HepG2 (cell line): Measurements from ENCODE around the gene SPNS3. TPM values are rescaled to one million over a fixed set of nuclear protein-coding genes. Genes with fewer than 3 reads are reported as not detected.

Experiments used
- ATAC-seq: fragments of 200-7000 bp; cut with Tn5 transposase; 3 replicates; pipeline ENCODE4 v1.9.1; 2020; ENCODE audit warnings: mild to moderate bottlenecking, moderate library complexity
- BruUV-seq: library from RNA; stranded (reverse); fragments of 400-500 nt; replicated peaks from 2 replicates; lab custom pipeline; 2021; lab: Mats Ljungman, UMichigan
- CTCF ChIA-PET: fragments of 300-600 bp; formaldehyde crosslinking; extraction: SDS; loops from one replicate; lab custom pipeline; 2021; ENCODE audit warnings: low total read pairs, inconsistent platforms, low intra/inter-chr PET ratio; lab: Yijun Ruan, JAX
- POLR2A ChIA-PET: fragments of 350-600 bp; sonication (Branson Sonifier 250); formaldehyde crosslinking; loops from one replicate; lab custom pipeline; 2020; ENCODE audit warnings: antibody characterized with exemption, inconsistent platforms; lab: Yijun Ruan, JAX
- DNase-seq: peaks from one replicate; pipeline ENCODE4 v3.0.0-alpha.2; 2015; ENCODE audit warnings: low spot score
- FAIRE-seq: peaks from 3 replicates; lab custom pipeline; 2011; peaks lifted over from hg19 to GRCh38; lab: Jason Lieb, UNC
- H2AFZ ChIP-seq: one replicate; pipeline ENCODE4 v1.6.1; 2011; ENCODE audit warnings: low read length, inconsistent platforms
- H3K27ac ChIP-seq: fragments of 300-600 bp; 3 replicates; pipeline ENCODE4 v1.8.0; 2011; ENCODE audit warnings: mixed run types, mild to moderate bottlenecking, mixed read lengths, low read length, inconsistent platforms; ENCODE audit not compliant: insufficient read depth; ENCODE audit errors: extremely low read length
- H3K27me3 ChIP-seq, 2 experiments: fragments of 200-600 bp in 1 of 2; 2 replicates in 1 of 2; 3 replicates in 1 of 2; pipeline versions ENCODE4 v1.6.0 to v1.8.0; 2011; ENCODE audit warnings: low read length in 2 of 2, mild to moderate bottlenecking in 2 of 2, moderate library complexity in 2 of 2, inconsistent platforms in 1 of 2; ENCODE audit not compliant: insufficient read depth in 2 of 2, control insufficient read depth in 1 of 2
- H3K36me3 ChIP-seq, 2 experiments: fragments of 200-600 bp in 1 of 2; replicated peaks in 1 of 2; 2 replicates in 1 of 2; 3 replicates in 1 of 2; pipeline versions ENCODE4 v1.5.1 to v1.8.0; 2011; ENCODE audit warnings: low read length in 2 of 2, inconsistent platforms in 1 of 2; ENCODE audit not compliant: insufficient read depth in 2 of 2, control insufficient read depth in 1 of 2
- H3K4me1 ChIP-seq: 2 replicates; pipeline ENCODE4 v1.5.1; 2012; ENCODE audit warnings: low read length, inconsistent platforms; ENCODE audit not compliant: insufficient read depth
- H3K4me2 ChIP-seq: 2 replicates; pipeline ENCODE4 v1.6.0; 2011; ENCODE audit warnings: low read depth, low read length, inconsistent platforms
- H3K4me3 ChIP-seq, 3 experiments: fragments of 200-600 bp in 1 of 3; sonication (generic), shearing (Covaris generic) in 1 of 3; replicated peaks in 1 of 3; 2 replicates each; pipeline ENCODE4 v1.5.1; 2011 to 2016; ENCODE audit warnings: low read length in 3 of 3, inconsistent platforms in 2 of 3, low read depth in 2 of 3, mild to moderate bottlenecking in 2 of 3, control low read depth in 1 of 3, mixed read lengths in 1 of 3; ENCODE audit not compliant: insufficient read depth in 1 of 3
- H3K79me2 ChIP-seq: one replicate; pipeline ENCODE4 v1.6.1; 2011; ENCODE audit warnings: low read length, inconsistent platforms; ENCODE audit not compliant: insufficient read depth
- H3K9ac ChIP-seq: 2 replicates; pipeline ENCODE4 v1.6.0; 2011; ENCODE audit warnings: mild to moderate bottlenecking, low read depth, low read length, inconsistent platforms; ENCODE audit not compliant: insufficient read depth
- H3K9me3 ChIP-seq: 2 replicates; pipeline ENCODE4 v1.5.1; 2012; ENCODE audit warnings: mild to moderate bottlenecking, low read length
- H4K20me1 ChIP-seq: 2 replicates; pipeline ENCODE4 v1.6.0; 2011; ENCODE audit warnings: inconsistent platforms, mild to moderate bottlenecking, low read length, moderate library complexity; ENCODE audit not compliant: insufficient read depth
- DZIP1 ChIP-seq: sonication (generic); formaldehyde crosslinking; IDR thresholded peaks from 2 replicates; pipeline ENCODE4 v1.5.0; 2020; ENCODE audit warnings: mild to moderate bottlenecking, missing genetic modification reagents
- FOXC1 ChIP-seq: sonication (generic); formaldehyde crosslinking; IDR thresholded peaks from 2 replicates; pipeline ENCODE4 v1.8.0; 2022; ENCODE audit warnings: mild to moderate bottlenecking, missing genetic modification reagents, borderline replicate concordance
- HMG20A ChIP-seq: IDR thresholded peaks from 2 replicates; pipeline ENCODE4 v1.6.1; 2016; ENCODE audit warnings: borderline replicate concordance
- KDM6A ChIP-seq: IDR thresholded peaks from 2 replicates; pipeline ENCODE4 v1.6.1; 2016; ENCODE audit warnings: low read depth
- MTF1 ChIP-seq: sonication (generic); formaldehyde crosslinking; IDR thresholded peaks from 2 replicates; pipeline ENCODE4 v1.5.0; 2020; ENCODE audit warnings: missing genetic modification reagents
- NBN ChIP-seq: fragments of 450-650 bp; conservative IDR thresholded peaks from 2 replicates; pipeline ENCODE4 v1.6.1; 2017
- SMC3 ChIP-seq: IDR thresholded peaks from 2 replicates; pipeline ENCODE4 v1.6.1; 2011; ENCODE audit warnings: low read length, improper control_type of control experiment
- TEAD3 ChIP-seq: optimal IDR thresholded peaks from 2 replicates; pipeline ENCODE3; 2016; ENCODE audit warnings: borderline replicate concordance
- TERF1 ChIP-seq: sonication (generic); formaldehyde crosslinking; IDR thresholded peaks from 2 replicates; pipeline ENCODE4 v1.8.0; 2022; ENCODE audit warnings: mild to moderate bottlenecking, missing genetic modification reagents, moderate library complexity
- THAP9 ChIP-seq: sonication (generic); formaldehyde crosslinking; IDR thresholded peaks from 2 replicates; pipeline ENCODE4; 2020; ENCODE audit warnings: missing genetic modification reagents, mild to moderate bottlenecking, borderline replicate concordance
- ZBTB20 ChIP-seq: sonication (generic); formaldehyde crosslinking; IDR thresholded peaks from 2 replicates; pipeline ENCODE4 v1.8.1; 2023; ENCODE audit warnings: missing genetic modification reagents, low read depth, mild to moderate bottlenecking, borderline replicate concordance
- ZBTB38 ChIP-seq: sonication (generic); formaldehyde crosslinking; IDR thresholded peaks from 2 replicates; pipeline ENCODE4 v1.5.1; 2020; ENCODE audit warnings: mild to moderate bottlenecking, missing genetic modification reagents
- ZBTB39 ChIP-seq: sonication (generic); formaldehyde crosslinking; IDR thresholded peaks from 2 replicates; pipeline ENCODE4 v1.5.0; 2020; ENCODE audit warnings: missing genetic modification reagents
- ZFAT ChIP-seq: sonication (generic); formaldehyde crosslinking; conservative IDR thresholded peaks from 2 replicates; pipeline ENCODE4 v1.8.1; 2023; ENCODE audit warnings: missing genetic modification reagents, inconsistent platforms
- ZNF335 ChIP-seq: sonication (generic); formaldehyde crosslinking; IDR thresholded peaks from 2 replicates; pipeline ENCODE4 v1.4.0; 2020; ENCODE audit warnings: missing genetic modification reagents
- ZNF577 ChIP-seq: sonication (generic); formaldehyde crosslinking; IDR thresholded peaks from 2 replicates; pipeline ENCODE4 v1.4.0; 2020; ENCODE audit warnings: mild to moderate bottlenecking, low read depth, missing genetic modification reagents, borderline replicate concordance
- WGBS: methylation state at CpG from one replicate; pipeline ENCODE4 v1.1.6; 2017; ENCODE audit warnings: low lambda C conversion rate; 5-methylcytosine and 5-hydroxymethylcytosine counted together
- in situ Hi-C: cut with HindIII; loops from 2 replicates; pipeline ENCODE4 v1.10.0; 2017; ENCODE audit warnings: low pct_unique_long_range_greater_than_20kb; ENCODE audit not compliant: extremely low pct_ligation_motif_present
- intact Hi-C: fragments of 100-400 bp; cut with micrococcal nuclease; formaldehyde crosslinking; loops from one replicate; pipeline ENCODE4 v1.10.0; 2022; ENCODE audit not compliant: unreplicated experiment
- polyA plus RNA-seq, 8 experiments: library from polyadenylated mRNA; depleted of rRNA in 3 of 8; stranded (reverse) in 7 of 8; unstranded in 1 of 8; fragments of >200 nt; fragmentation: Illumina TruSeq in 4 of 8; extraction: Trizol in 4 of 8; gene quantifications; 2 replicates each; pipeline versions ENCODE4 v1.2.1 to v1.2.3, GENCODE V29; 2011 to 2016; ENCODE audit warnings: low read depth in 4 of 8, missing spikeins in 1 of 8, mixed read lengths in 1 of 8; ENCODE audit not compliant: insufficient read depth in 1 of 8
- total RNA-seq, 5 experiments: library from RNA; depleted of rRNA; stranded (reverse); fragments of >200 nt; fragmentation: Illumina TruSeq; extraction: Trizol; gene quantifications; 2 replicates each; pipeline ENCODE4 v1.2.3, GENCODE V29; 2016; ENCODE audit warnings: low read depth in 1 of 5

The SPNS3 gene
- total and polyA plus RNA-seq, 2 of the 13 experiments (the other 11 are each of a cell fraction or from before 2014, with no cell fraction given) = not detected

- intact Hi-C loops (no loop called here), in situ Hi-C loops (no loop called here)
- FAIRE-seq (no peak), ATAC-seq (no peak), DNase-seq (no peak)
- H3K4me3 ChIP-seq = no peak overlapping the region
- H3K4me2 ChIP-seq = no peak overlapping the region
- TF ChIP-seq HMG20A (CRISPR knock-in tag) (no peak), DZIP1 (CRISPR knock-in tag) (no peak), ZFAT (no peak), TERF1 (CRISPR knock-in tag) (no peak), FOXC1 (CRISPR knock-in tag) (no peak), ZBTB39 (CRISPR knock-in tag) (no peak), ZBTB20 (no peak), NBN (no peak), MTF1 (CRISPR knock-in tag) (no peak), SMC3 (no peak), ZNF577 (CRISPR knock-in tag) (no peak), ZBTB38 (no peak), TEAD3 (CRISPR knock-in tag) (no peak), THAP9 (CRISPR knock-in tag) (no peak), KDM6A (CRISPR knock-in tag) (no peak), ZNF335 (no peak)
- H3K36me3 ChIP-seq = no peaks in the 10 kb centered on the region
- BruUV-seq = no TSS peak
- no peaks in the 10 kb centered on the region for H3K4me1 ChIP-seq
- H2AFZ ChIP-seq = no peak overlapping the region
- H3K9ac ChIP-seq = no peak overlapping the region
- H3K27ac ChIP-seq = no peak overlapping the region
- no peaks in the 10 kb centered on the region for H3K79me2 ChIP-seq
- peaks cover 7 to 69% of the 10 kb centered on the region in 2 experiments for H3K27me3 ChIP-seq
- WGBS = 70% methylated on average over 2 of the region's 8 CpGs
- ChIA-PET CTCF (no interaction called here), POLR2A (no interaction called here)
- H4K20me1 ChIP-seq = 0 out of 2 replicates have a peak, but pooled peaks cover 6% of the 10 kb centered on the region
- H3K9me3 ChIP-seq = no peaks in the 10 kb centered on the region
These were observed 73.2 kb downstream of the SPNS3 start for GRCh38 chr17:4506892-4507291.
